Right cardiac atrium (tissue), 5 donors: ENCODE measurements around the gene TCF23. TPM values are rescaled to one million over a fixed set of nuclear protein-coding genes. Genes with fewer than 3 reads are reported as not detected.
A peak's percentile ranks its signal among the peaks of the same experiment; 100 is the strongest.

ENCODE experiments used
- ATAC-seq, 2 donors: fragments of 200-7000 bp; cut with Tn5 transposase; one replicate each; pipeline versions ENCODE4 v1.8.0 to v1.9.1; 2020; ENCODE audit warnings: moderate library complexity in 2 of 2, mild to moderate bottlenecking in 1 of 2
- DNase-seq, 3 donors: peaks; one replicate each; pipeline ENCODE4 v3.0.0-alpha.2; 2020
- H3K27ac ChIP-seq: one replicate; pipeline ENCODE4 v1.5.1; 2013; ENCODE audit warnings: mild to moderate bottlenecking, low read length, control low read depth, moderate library complexity
- H3K27me3 ChIP-seq: one replicate; pipeline ENCODE4 v1.6.1; 2013; ENCODE audit not compliant: control insufficient read depth, insufficient read depth
- H3K4me1 ChIP-seq: one replicate; pipeline ENCODE4 v1.6.1; 2013; ENCODE audit warnings: low read length; ENCODE audit not compliant: control insufficient read depth, insufficient read depth
- H3K4me3 ChIP-seq: one replicate; pipeline ENCODE4 v1.5.1; 2013; ENCODE audit warnings: low read length, control low read depth
- H3K9me3 ChIP-seq: one replicate; pipeline ENCODE4 v1.6.1; 2013; ENCODE audit warnings: low read length; ENCODE audit not compliant: control insufficient read depth
- WGBS: extraction: QIAGEN DNeasy Blood & Tissue Kit; methylation state at CpG from one replicate; pipeline ENCODE4 v1.1.7; 2013; 5-methylcytosine and 5-hydroxymethylcytosine counted together
- intact Hi-C, 4 donors: fragments of 100-400 bp; cut with DNase I; formaldehyde crosslinking; loops; one replicate each; pipeline versions ENCODE4 v1.11.0 to v1.14.0; 2022 to 2023
- polyA plus RNA-seq: library from polyadenylated mRNA; stranded (reverse); fragments of 200-250 nt; gene quantifications from one replicate; pipeline ENCODE4 v1.2.3, GENCODE V29; 2013
- total RNA-seq, 4 donors: library from RNA; stranded (reverse); fragmentation: NEBNext Ultra II Directional; extraction: Animal tissue kit (Norgen Biotek cat#: 25700); gene quantifications; one replicate each; pipeline ENCODE4 v1.2.1, GENCODE V29; 2021
- donor health status: healthy with polysubstance abuse.
- donor health status: DM: no; HTN: yes; CAD: no.
- donor health status: DM: no; HTN: no; CAD: no.
- donor health status: DM: no; HTN: yes; CAD: no; lungs with severe emphysema.
- donor health status: DM: yes; HTN: yes; CAD: no.

TCF23 gene
- total and polyA plus RNA-seq, 5 donors: 0.05 to 0.15 (median 0.11) TPM

DNA sequence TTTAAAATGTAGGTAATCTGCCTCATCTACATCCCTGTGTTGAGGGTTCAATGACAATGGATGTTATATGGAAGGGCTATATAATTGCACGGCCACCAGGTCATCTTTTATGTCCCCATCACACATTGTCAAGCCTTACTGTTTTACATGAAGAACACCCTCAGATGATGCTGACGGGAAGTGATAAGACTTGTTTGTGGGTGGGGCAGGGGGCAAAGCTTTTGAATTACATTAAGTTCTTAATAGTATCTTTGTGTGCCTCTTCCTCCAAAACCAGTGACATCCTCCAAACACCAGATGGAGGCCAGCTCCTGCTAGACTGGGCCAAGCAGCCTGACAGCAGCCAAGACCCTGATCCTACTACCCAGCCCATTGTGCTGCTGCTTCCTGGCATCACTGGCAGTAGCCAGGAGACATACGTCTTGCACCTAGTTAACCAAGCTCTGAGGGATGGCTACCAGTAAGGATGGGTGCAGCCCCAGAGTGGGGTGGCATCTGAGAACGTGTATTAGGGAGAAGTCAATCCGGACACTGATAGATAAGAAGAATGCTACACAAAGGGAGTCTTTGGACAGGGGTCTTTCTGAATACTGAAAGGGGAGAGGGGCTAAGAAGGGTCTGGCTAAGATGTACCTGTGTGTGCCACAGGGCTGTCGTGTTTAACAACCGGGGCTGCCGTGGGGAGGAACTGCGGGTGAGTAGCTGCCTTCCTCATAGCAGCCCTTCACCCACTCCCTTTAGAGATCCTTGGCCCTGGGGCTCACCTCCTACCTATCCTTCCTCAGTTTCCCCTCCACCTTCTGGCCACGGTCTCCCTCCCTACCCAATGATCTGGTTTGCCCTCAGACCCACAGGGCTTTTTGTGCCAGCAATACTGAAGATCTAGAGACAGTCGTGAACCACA lies 19.9 kb upstream of the TCF23 start:
- H3K9me3 ChIP-seq: no peaks in the 10 kb centered on the region
- no peak for ATAC-seq
- H3K27me3 ChIP-seq: no peaks in the 10 kb centered on the region
- no peak overlapping the region for H3K4me3 ChIP-seq
- H3K4me1 ChIP-seq: peaks cover 8% of the 10 kb centered on the region
- H3K27ac ChIP-seq: no peak overlapping the region
- DNase-seq: no peak
- 72% methylated on average over 11 of the region's 11 CpGs for WGBS
- intact Hi-C loops: no loop called here

DNA sequence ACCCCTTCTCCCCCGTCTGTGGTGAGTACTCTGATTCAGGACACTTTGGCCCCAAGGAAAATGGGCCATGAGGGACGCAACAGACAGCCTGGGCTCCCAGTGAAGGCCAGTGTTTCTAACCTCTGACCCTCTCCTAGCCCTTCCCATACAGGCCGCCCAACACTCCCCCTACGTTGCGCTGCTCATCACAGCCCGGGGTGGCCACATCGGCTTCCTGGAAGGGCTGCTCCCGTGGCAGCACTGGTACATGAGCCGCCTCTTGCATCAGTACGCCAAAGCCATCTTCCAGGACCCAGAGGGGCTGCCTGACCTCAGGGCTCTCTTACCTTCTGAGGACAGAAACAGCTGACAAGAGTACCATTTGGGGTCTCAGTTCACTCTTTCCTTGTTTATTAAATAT lies 18.4 kb upstream of the TCF23 start:
- no peak for DNase-seq
- no peak for ATAC-seq
- Histone ChIP-seq H3K9me3 (no peaks in the 10 kb centered on the region), H3K27me3 (no peaks in the 10 kb centered on the region), H3K27ac (no peak overlapping the region), H3K4me1 (peaks cover 8% of the 10 kb centered on the region), H3K4me3 (no peak overlapping the region)
- intact Hi-C loops: no loop called here
- 87% methylated on average over 10 of the region's 10 CpGs for WGBS

GRCh38 chr2:27131429-27131828 lies 17.4 kb upstream of the TCF23 start:
- ATAC-seq: no peak
- Histone ChIP-seq H3K27ac (no peak overlapping the region), H3K4me3 (no peak overlapping the region), H3K4me1 (peaks cover 8% of the 10 kb centered on the region), H3K9me3 (no peaks in the 10 kb centered on the region), H3K27me3 (no peaks in the 10 kb centered on the region)
- intact Hi-C loops: no loop called here
- WGBS: 89% methylated on average over 11 of the region's 11 CpGs
- DNase-seq: no peak

- WGBS: 36% methylated on average over 14 of the region's 14 CpGs
- Histone ChIP-seq H3K4me3 (peak overlapping the region; percentile 71), H3K4me1 (peaks cover 8% of the 10 kb centered on the region), H3K27me3 (no peaks in the 10 kb centered on the region), H3K9me3 (no peaks in the 10 kb centered on the region), H3K27ac (peak overlapping the region; percentile 52)
- DNase-seq (peak in 1 of 3 donors; percentile 36), ATAC-seq (no peak)
- intact Hi-C loops: no loop called here
Measured at GRCh38 chr2:27133195-27133875, 15.5 kb upstream of the TCF23 start.

GRCh38 chr2:27133905-27134780 lies 14.7 kb upstream of the TCF23 start, which contains the start of gene PREB:
Gene PREB, minus strand, starts transcription at chr2:27134636. Its CDS starts 215 bp downstream, at chr2:27134421.
- no peaks in the 10 kb centered on the region for H3K27me3 ChIP-seq
- under 1% methylated on average over 86 of the region's 86 CpGs for WGBS
- H3K4me1 ChIP-seq: peaks cover 8% of the 10 kb centered on the region
- ATAC-seq (peak; percentile 96 to 97), DNase-seq (peak; percentile 98 to 100 (median 99))
- peak within 1 kb of the TSS; percentile 71 for H3K4me3 ChIP-seq
- peak within 1 kb of the TSS; percentile 52 for H3K27ac ChIP-seq
- intact Hi-C loops: no loop called here
- H3K9me3 ChIP-seq: no peaks in the 10 kb centered on the region

GRCh38 chr2:27134781-27135477 lies 13.9 kb upstream of the TCF23 start:
- Histone ChIP-seq H3K9me3 (no peaks in the 10 kb centered on the region), H3K4me1 (peaks cover 8% of the 10 kb centered on the region), H3K27ac (no peak overlapping the region), H3K4me3 (no peak overlapping the region), H3K27me3 (no peaks in the 10 kb centered on the region)
- WGBS: 54% methylated on average over 33 of the region's 33 CpGs
- intact Hi-C loops: no loop called here
- no peak for DNase-seq
- no peak for ATAC-seq

- WGBS: 84% methylated on average over 12 of the region's 12 CpGs
- no peaks in the 10 kb centered on the region for H3K27me3 ChIP-seq
- no peak overlapping the region for H3K27ac ChIP-seq
- intact Hi-C loops: no loop called here
- no peak for DNase-seq
- H3K4me3 ChIP-seq: no peak overlapping the region
- H3K4me1 ChIP-seq: peaks cover 8% of the 10 kb centered on the region
- no peaks in the 10 kb centered on the region for H3K9me3 ChIP-seq
- ATAC-seq: no peak
Measured at GRCh38 chr2:27135478-27135955, 13.3 kb upstream of the TCF23 start.

DNA sequence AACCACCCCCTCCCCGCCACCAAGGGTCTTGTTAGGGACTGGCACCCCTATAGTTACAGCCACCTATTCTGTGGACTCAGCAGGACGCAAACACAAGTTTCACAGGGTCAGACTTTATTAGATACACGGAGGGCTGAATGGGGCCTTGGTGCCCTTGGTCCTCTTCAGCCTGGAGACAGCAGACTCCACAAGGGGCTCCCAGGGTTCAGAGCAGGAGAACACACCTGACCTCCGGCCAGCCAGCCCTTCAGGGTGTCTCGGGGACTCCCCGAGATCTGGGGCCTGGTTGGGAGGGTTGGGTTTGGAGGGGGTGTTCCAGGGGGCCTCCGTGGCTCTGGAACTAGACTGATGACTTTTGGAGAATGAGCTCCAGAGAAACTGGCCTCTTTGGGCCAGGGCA lies 12.1 kb upstream of the TCF23 start:
- H3K9me3 ChIP-seq: no peaks in the 10 kb centered on the region
- no peak for DNase-seq
- intact Hi-C loops: no loop called here
- peaks cover 8% of the 10 kb centered on the region for H3K4me1 ChIP-seq
- 89% methylated on average over 7 of the region's 7 CpGs for WGBS
- H3K27ac ChIP-seq: no peak overlapping the region
- H3K4me3 ChIP-seq: no peak overlapping the region
- ATAC-seq: no peak
- no peaks in the 10 kb centered on the region for H3K27me3 ChIP-seq

- intact Hi-C loops: no loop called here
- Histone ChIP-seq H3K4me3 (no peak overlapping the region), H3K9me3 (no peaks in the 10 kb centered on the region), H3K27me3 (no peaks in the 10 kb centered on the region), H3K4me1 (peaks cover 8% of the 10 kb centered on the region), H3K27ac (no peak overlapping the region)
- no peak for ATAC-seq
- DNase-seq: no peak
- 93% methylated on average over 21 of the region's 21 CpGs for WGBS
Measured at GRCh38 chr2:27137322-27137935, 11.4 kb upstream of the TCF23 start.

GRCh38 chr2:27138111-27138510 lies 10.7 kb upstream of the TCF23 start:
- no peak for ATAC-seq
- intact Hi-C loops: no loop called here
- WGBS: 73% methylated on average over 7 of the region's 7 CpGs

More at GRCh38 chr2:27138111-27138510, 10.7 kb upstream of the TCF23 start:
- Histone ChIP-seq H3K4me3 (no peak overlapping the region), H3K27me3 (no peaks in the 10 kb centered on the region), H3K4me1 (peaks cover 4% of the 10 kb centered on the region), H3K27ac (no peak overlapping the region), H3K9me3 (no peaks in the 10 kb centered on the region)
- no peak for DNase-seq
